Measurements from ENCODE around the gene LYPD4.
A peak's percentile ranks its signal among the peaks of the same experiment; 100 is the strongest.

The LYPD4 gene

GRCh38 chr19:41872775-41873647 is 28.5 kb upstream of the LYPD4 start:
- no peak for DNase-seq (ENCODE audit: low read depth)

- DNase-seq (ENCODE audit: low read depth), result no peak
Observed at GRCh38 chr19:41872384-41872774, 27.9 kb upstream of the LYPD4 start.

- DNase-seq (ENCODE audit: low read depth), result no peak
Observed at GRCh38 chr19:41871573-41872383, 27.3 kb upstream of the LYPD4 start.

GRCh38 chr19:41870401-41870873 is 26.0 kb upstream of the LYPD4 start:
- no peak for DNase-seq (ENCODE audit: low read depth)

GRCh38 chr19:41869374-41869955 is 25.0 kb upstream of the LYPD4 start:
- DNase-seq (ENCODE audit: low read depth), result no peak

- no peak for DNase-seq (ENCODE audit: low read depth)
Observed at GRCh38 chr19:41868989-41869300, 24.5 kb upstream of the LYPD4 start.

- DNase-seq (ENCODE audit: low read depth), result no peak
Observed at GRCh38 chr19:41868120-41868988, 23.9 kb upstream of the LYPD4 start.

- DNase-seq (ENCODE audit: low read depth), result no peak
Observed at GRCh38 chr19:41866284-41866683, 21.8 kb upstream of the LYPD4 start.

GRCh38 chr19:41864374-41864773 is 19.9 kb upstream of the LYPD4 start:
- DNase-seq (ENCODE audit: low read depth), result no peak

GRCh38 chr19:41863209-41863931 is 18.9 kb upstream of the LYPD4 start:
- no peak for DNase-seq (ENCODE audit: low read depth)

- DNase-seq (ENCODE audit: low read depth), result no peak
Observed at GRCh38 chr19:41862445-41862986, 18.0 kb upstream of the LYPD4 start.

GRCh38 chr19:41861846-41862245 is 17.4 kb upstream of the LYPD4 start:
- no peak for DNase-seq (ENCODE audit: low read depth)

GRCh38 chr19:41861116-41861768 is 16.8 kb upstream of the LYPD4 start:
- no peak for DNase-seq (ENCODE audit: low read depth)

GRCh38 chr19:41860419-41861115 is 16.1 kb upstream of the LYPD4 start:
- DNase-seq (ENCODE audit: low read depth), result no peak

- peak; percentile 95 for DNase-seq (ENCODE audit: low read depth)
Observed at GRCh38 chr19:41859618-41860418, 15.3 kb upstream of the LYPD4 start, which contains the start of gene RPS19. RPS19 (plus strand) TSS chr19:41860255; CDS start chr19:41860775, 520 bp downstream.

- no peak for DNase-seq (ENCODE audit: low read depth)
Observed at GRCh38 chr19:41859213-41859617, 14.7 kb upstream of the LYPD4 start.

GRCh38 chr19:41853768-41854167 is 9.3 kb upstream of the LYPD4 start:
- no peak for DNase-seq (ENCODE audit: low read depth)

GRCh38 chr19:41853344-41853743 is 8.9 kb upstream of the LYPD4 start:
- no peak for DNase-seq (ENCODE audit: low read depth)

- no peak for DNase-seq (ENCODE audit: low read depth)
Observed at GRCh38 chr19:41851456-41851855, 7.0 kb upstream of the LYPD4 start.
